ENCODE measurements around the gene TNK2.
A peak's percentile ranks its signal among the peaks of the same experiment; 100 is the strongest.

DNA sequence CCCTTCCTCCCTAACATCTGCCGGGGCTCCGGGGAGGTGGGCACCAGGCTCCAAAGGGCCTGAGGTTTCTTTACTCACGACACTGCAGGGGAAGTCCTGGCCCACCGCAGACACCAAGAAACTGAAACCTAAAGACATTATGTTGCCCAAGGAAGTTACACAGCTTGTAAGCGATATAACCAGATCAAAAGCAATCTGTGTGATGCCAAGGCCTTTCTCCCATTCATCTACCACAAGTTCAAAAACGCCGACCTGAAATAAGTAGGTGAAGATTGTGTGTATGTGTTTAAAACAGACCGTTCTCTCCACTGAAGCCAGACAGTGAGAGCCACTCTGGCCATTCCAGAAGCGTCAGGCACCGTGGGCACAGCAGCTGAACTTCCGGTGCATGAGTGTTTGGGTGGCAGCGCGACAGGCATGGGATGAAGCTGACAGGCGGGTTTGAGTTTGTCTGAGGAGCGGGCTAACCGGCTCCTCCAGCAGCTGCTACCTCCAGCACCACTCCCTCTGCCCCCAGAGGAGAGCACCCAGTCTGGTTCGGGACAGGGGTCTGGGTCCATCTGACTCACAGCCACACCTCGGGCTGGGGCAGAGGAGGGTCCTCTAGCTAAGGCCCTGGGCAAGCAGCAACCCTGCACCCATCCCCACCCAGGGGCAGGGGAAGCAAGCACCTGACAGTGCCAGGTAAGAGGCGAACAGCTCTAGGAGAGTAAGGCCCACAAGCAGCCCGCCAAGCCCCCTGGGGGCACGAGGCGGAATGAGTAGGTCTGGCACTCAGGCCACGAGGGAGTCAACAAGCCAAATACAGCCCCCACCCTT, 1.3 kb downstream of the TNK2 start:
- TF ChIP-seq, protein P1, sequence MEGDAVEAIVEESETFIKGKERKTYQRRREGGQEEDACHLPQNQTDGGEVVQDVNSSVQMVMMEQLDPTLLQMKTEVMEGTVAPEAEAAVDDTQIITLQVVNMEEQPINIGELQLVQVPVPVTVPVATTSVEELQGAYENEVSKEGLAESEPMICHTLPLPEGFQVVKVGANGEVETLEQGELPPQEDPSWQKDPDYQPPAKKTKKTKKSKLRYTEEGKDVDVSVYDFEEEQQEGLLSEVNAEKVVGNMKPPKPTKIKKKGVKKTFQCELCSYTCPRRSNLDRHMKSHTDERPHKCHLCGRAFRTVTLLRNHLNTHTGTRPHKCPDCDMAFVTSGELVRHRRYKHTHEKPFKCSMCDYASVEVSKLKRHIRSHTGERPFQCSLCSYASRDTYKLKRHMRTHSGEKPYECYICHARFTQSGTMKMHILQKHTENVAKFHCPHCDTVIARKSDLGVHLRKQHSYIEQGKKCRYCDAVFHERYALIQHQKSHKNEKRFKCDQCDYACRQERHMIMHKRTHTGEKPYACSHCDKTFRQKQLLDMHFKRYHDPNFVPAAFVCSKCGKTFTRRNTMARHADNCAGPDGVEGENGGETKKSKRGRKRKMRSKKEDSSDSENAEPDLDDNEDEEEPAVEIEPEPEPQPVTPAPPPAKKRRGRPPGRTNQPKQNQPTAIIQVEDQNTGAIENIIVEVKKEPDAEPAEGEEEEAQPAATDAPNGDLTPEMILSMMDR (IDR thresholded peaks at IDR 0.05) = no peak
- peak in 1 of 2 donors; percentile 10 for TF ChIP-seq POLR2A (IDR thresholded peaks at IDR 0.05)

All from thyroid gland (tissue), 4 donors.